GM19351 (cell line): ENCODE measurements around the gene ZCCHC24.

Experiments
- ATAC-seq: cut with Tn5 transposase; IDR thresholded peaks from one replicate; pipeline ENCODE4 v1.9.1; 2021; ENCODE audit warnings: mild to moderate bottlenecking, moderate library complexity; ENCODE audit not compliant: unreplicated experiment

Gene ZCCHC24

DNA sequence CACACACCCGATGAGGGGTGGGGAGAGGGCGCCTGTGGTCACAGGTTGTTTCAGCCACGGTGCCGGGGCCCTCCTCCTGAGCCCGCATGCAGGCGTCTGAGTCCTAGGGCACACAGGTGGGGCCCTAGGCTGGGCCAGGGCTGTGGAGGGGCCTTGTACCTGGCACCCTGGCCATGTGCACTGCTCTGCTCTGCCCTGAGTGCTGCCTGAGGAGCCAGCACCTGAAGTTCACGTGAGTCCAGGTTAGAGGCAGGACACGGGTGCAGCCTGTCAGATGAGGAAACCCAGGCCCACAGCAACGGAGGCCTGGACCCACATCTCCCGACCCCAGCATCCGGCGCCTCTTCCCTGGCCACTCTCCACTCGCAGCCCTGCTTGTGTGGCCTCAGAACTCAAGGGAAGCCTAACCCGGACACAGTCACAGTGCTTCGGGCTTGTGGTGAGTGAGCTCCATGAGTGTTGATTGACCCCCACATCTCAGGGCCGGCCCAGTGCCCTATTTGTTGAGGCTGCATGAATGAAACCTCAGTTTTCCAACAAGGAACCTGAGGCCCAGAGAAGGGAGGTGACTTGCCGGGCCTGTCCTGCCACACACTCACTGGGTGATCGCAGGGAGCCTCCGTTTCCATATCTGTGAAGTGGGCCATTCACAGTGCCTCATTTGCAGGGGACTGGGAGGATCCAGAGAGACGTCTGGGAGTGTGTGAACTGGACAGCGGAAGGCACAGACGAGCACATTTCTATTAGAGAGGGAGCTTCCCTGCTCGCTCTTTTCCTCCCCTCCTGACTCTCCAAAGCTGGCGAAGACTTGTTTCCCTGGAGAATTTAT lies 58.6 kb downstream of the ZCCHC24 start:
- no peak for ATAC-seq

DNA sequence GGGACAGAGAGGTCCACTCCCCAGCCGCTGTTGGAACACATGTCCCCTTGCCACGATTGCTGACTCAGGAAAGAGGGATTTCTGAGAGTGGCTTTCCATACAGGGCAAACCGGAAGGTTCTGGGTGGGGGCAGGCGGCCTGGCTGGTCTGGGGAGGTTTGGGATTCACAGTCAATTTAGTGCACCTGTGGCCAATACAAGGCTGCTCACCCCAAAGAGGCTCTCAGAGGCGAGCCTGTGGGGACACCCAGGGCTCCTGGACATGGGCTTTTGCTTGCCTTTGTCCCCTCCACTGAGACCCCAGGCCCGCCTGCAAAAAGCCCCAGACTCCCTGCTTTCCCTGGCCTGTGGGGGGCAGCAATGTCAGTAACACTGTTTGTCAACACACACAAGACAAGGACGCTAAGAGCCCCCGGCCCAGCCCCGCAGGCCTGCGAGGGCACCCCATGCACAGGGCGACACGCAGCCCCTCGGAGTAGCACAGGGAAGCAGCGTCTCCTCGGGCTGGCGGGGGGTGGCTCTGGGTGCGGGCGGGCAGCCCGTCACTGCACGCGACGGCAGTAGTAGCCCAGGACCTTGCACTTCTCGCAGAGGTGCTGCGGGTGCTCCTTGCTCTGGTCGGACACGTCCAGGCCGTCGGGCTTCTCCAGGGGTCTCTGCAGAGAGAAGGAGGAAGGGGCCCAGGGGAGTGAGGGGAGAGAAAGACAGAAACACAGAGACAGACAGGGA lies 59.5 kb downstream of the ZCCHC24 start:
- ATAC-seq, result no peak

DNA sequence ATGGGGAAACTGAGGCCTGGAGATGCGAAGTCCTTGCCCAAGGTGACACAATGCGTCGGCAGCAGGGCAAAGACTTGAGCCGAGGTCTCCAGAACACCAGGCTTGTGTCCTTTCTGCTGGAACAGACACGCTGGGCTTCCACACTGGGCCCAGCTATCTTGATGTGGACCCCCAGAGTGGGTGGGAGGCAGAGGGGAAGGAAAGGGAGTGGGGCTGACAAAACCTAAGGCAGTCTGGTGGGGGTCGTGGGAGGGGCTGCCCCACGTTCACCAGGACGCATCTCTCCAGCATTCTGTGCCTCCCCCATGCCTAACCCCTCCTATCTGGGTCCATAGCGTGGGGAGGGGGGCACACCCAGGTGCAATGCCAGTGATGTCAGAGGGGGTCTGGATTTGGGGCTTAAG lies 60.0 kb downstream of the ZCCHC24 start:
- ATAC-seq, result no peak

DNA sequence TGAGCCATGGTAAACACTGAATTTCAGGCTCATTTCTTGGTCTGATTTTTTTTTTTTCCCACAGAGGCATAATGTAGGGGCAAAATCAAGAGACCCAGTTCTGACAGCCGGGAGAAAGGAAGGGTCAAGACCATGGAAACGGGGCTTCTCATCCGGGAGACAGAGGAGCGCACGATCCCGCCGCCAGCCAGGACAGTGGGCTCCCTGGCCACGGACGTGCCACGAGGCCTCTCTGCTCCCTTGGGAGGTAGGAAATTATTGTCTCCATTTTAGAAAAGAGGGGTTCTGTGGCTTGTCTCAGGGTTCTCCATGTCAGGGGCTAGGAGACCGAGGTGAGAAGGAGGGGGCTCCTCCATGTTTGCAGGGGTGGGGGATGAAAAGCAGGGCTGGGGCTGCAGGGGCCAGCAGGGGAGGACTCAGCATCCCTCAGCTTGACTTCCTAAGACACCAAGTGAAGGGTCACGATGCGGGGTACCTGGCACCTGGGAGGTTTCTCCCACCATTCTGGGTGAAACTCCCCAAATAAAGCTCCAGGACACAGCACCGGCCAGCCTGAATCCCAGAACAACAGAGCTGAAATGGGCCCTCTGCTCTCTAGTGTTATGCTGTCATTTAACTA lies 60.5 kb downstream of the ZCCHC24 start:
- no peak for ATAC-seq

DNA sequence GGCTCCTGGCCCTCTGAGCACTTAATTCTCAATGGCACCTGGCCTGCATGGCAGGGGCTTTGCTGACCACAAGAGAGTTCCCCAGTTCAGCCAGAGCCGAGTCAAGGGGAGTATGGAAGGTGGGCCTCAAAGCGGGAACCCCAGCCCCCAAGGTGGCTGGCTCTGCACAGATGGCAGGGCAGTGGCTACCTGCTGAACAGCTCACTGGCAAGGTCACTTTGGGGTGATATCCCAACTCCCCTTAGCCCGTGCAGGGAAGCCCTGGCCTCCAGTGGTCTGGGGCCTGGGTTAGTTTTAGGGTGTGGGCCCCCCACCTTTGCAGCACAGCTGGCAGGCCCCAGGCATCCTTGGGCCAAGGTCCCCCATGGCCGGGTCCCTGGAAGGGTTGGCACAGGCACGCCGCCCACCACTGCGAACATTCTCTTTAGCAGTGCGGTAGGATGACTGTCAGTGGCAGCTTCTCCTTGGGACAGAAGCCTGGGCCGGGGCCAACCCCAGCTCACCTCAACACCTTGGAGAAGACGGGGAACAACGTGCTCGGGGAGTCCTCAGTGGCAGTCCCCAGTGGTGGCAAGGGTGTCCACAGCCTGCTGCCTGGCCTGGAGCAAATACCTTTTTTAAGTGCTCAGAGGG lies 61.3 kb downstream of the ZCCHC24 start:
- ATAC-seq, result no peak

DNA sequence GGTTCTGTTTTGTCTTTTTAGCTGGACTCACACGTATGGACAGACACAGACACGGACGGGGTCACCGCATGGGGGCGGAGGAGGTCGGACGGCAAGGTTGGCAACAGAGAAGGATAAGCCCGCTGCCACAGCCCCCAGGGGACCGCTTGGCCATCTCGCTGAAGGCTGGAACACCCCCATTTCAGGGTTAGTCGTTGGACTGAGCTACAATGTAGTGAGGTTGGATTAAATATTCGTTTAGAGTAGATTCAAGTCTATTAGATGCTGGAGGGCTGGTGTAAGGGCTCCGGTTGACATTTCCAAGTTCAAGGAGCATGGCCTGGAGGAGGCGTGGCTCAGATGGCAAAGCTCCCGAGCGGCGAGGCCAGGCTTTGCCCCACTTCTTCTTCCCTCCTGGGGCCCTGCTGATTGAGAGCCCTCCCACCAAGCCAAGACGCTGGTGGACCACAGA lies 62.9 kb downstream of the ZCCHC24 start:
- ATAC-seq, result no peak

DNA sequence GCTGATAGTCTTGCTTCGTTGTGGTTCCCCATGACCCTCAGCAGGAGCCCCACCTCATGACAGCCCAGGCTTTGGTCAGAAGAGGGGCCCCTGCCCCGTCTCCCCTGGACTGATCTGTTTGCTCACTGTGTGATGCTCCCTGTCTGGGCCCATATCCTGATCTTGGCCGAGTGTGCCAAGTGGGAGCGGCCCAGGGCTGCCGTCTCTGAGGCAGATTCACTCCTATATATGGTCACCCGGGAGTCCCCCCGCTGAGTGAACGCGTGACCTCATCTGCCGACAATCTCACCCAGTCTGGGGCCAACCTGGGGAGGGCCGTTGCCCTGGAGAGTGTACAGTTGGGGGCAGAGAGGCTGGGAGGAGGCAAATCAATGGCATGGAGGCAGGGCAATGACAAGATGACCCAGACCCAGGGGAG lies 63.6 kb downstream of the ZCCHC24 start:
- ATAC-seq, result no peak

DNA sequence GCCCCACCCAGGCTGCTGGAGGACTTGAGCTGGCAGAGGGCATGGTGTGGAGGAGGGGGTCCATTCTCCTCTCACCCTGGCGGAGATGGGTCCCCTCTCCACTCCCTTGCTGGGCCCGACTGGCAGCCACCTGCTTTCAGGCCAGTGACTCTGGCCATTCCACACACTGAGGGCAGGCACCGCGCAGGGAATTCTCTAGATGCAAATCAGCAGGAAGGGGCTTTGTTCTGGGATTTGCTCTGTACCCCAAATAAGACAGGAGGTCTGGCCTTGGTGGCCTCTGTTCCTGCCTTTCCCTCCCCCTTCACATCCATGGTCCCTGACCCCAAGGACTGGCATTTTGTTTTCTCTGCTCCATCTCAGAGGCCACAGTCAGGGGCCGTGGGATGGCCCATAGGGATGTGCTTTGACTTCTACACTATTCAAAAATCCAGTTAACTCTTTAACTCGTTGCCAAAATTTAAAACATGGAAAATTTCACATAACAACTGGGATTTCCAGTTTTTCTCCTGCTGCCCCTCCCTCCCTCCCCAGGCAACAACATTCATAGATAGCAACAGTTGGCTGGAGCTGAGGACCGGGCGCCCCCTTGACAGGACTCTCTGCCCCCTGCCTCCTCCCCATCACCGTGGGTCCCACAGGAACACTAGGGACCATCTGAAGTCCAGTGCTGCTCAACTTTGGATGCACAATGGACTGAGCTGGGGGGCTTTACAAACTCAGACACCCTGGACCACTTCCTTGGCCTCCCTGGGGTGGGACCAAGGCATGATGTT lies 64.3 kb downstream of the ZCCHC24 start:
- ATAC-seq, result no peak

DNA sequence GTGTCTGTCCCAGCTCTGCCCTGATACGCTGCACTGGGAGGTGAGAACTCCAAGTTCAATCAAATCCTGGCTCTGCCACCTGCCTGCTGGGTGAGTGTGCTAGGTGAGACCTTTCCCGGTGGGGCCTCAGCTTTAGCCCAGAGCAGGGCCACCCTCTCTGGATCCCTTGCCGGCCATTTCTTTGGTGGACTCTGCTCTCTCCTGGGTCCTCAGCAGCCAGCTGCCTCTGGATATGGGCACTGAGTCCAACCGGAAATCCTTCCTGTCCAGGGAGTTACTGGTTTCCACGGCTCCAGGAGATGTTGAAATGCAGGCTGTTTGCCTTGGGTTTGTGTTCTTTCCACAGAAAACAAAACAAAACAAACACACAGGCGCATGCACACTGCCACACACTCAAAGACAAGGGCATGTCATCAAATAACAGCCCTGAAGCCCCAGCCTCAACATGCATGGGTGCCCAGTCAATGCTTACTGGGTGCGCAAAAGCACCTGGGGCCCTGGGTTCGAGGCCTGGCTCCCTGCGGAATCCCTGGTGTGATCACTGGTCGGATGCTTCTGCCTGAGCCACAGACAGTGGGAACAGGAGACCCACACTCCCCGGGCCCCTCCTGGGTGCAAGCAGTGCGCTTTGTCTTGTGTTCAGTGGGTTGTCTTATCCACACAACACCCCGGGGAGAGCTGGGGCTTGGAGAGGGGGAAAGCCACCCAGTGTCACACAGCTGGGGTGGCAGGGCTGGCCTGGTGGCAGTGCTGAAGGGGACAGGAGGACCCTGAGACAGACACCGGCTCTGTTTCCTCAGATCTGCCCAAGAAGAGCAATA lies 65.1 kb downstream of the ZCCHC24 start:
- no peak for ATAC-seq

DNA sequence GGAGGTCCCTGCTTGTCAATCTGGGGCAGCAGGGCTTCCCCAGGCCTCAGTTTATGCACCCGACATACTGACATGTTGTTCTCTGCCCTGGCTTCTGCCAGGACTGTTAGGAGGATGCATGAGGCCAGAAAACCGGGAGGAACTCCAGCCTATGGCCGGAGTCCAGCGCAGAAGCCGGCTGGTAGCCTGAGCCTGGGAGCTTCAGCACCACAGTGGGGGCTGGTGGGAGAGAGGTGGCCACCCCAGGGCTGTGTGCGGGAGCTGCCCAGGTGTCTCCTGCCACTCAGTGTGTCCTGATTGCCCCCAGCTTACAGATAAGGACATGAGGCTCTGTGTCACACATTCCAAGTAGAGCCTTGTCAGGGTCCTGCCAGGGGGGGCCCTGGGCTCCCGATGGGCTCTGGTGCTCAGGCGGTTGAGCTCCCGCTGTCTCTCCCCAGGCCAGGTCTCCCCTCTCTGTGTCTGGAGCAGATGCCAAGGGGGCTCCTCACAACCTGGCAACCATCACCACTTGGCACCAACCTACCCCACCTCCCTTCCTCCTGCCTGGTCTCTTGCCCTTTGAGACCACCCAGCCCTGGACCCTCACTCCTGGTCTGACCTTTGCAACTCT lies 65.8 kb downstream of the ZCCHC24 start:
- ATAC-seq, result no peak

DNA sequence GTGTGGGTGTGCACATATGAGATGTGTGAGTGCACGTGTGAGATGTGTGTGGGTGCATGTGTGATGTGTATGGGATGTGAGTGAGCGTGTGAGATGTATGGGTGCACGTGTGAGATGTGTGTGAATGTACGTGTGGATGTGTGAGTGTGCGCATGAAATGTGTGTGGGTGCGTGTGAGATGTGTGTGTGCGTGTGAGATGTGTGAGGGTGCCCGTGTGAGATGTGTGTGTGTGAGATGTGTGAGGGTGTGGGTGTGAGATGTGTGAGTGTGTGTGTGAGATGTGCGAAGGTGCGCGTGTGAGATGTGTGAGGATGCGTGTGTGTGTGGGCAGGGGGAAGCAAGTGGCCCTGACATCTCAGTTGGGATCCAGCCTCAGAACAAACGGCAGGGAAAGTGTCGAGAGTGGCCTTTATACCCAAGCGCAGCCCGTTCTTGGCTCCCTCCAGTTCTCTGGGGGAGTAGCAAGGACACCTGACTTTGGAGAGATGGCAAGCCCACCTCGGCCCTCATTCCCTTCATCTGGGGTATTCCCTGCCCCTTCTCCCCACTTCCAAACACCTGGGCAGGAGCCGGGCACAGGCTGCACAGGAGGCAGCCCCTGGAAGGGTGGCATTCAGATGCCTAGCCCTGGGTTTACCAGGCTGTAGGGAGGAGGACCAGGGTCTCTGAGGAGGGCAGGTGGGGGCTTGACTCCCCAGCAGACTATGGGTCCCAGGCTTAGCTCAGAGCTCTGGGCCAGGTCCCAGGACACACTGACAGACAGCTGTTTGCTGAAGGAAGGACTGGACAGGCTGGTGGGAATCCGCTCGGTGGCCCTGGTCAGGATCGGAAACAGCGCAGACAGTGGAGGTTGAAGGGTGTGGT lies 66.5 kb downstream of the ZCCHC24 start:
- ATAC-seq, result no peak

DNA sequence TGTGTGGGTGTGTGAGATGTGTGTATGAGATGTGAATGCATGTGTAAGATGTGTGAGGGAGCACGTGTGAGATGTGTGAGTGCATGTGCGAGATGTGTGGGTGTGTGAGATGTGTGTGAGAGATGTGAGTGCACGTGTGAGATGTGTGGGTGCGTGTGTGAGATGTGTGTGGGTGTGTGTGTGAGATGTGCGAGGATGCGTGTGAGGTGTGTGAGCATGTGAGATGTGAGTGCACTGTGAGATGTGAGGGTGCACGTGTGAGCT lies 67.1 kb downstream of the ZCCHC24 start:
- ATAC-seq, result no peak

DNA sequence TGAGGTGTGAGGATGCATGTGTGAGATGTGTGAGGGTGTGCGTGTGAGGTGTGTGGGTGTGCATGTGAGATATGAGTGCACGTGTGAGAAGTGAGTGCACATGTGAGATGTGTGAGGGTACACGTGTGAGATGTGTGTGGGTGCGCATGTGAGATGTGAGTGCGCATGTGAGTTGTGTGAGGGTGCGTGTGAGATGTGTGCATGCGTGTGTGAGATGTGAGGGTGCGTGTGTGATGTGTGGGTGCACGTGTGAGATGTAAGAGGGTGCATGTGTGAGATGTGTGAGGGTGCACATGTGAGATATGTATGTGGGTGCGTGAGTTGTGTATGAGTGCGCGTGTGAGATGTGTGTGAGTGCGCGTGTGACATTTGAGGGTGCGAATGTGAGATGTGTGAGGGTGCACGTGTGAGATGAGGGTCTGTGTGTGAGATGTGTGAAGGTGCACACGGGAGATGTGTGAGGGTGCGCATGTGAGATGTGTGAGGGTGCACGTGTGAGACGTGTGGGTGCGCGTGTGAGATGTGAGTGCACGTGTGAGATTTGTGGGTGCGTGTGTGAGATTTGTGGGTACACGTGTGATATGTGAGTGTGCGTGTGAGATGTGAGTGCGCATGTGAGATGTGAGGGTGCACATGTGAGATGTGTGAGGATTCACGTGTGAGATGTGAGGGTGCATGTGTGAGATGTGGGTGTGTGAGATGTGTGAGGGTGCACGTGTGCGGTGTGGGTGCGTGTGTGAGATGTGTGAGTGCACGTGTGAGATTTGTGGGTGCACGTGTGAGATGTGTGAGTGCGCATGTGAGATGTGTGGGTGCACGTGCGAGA lies 67.7 kb downstream of the ZCCHC24 start:
- ATAC-seq, result no peak

DNA sequence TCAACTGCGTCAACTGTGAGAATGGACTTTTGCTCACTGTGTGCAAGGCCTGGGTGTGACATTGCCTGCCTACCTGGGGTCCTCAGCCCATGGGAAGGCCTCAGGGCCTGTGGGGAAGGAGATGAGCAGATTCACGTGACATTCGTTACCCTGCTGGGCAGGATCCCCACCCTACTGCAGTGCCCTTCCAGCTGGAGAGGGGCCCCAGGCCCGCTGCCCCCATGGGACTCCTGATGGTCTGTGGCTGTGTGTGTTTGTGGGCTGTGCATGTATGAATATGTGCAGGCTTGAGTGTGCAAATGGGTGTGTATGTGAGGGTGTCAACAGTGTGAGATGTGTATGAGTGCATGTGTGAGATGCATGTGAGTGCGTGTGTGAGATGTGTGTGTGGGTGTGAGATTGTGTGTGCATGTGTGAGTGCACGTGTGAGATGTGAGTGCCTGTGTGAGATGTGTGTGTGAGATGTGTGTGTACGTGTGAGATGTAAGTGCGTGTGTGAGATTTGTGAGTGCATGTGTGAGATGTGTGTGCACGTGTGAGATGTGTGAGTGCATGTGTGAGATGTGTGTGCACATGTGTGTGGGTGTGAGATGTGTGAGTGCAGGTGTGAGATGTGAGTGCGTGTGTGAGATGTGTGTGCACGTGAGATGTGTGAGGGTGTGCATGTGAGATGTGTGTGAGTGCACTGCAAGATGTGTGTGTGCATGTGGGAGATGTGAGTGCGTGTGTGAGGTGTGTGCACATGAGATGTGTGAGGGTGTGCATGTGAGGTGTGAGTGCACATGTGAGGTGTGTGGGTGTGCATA lies 68.5 kb downstream of the ZCCHC24 start:
- ATAC-seq, result no peak

DNA sequence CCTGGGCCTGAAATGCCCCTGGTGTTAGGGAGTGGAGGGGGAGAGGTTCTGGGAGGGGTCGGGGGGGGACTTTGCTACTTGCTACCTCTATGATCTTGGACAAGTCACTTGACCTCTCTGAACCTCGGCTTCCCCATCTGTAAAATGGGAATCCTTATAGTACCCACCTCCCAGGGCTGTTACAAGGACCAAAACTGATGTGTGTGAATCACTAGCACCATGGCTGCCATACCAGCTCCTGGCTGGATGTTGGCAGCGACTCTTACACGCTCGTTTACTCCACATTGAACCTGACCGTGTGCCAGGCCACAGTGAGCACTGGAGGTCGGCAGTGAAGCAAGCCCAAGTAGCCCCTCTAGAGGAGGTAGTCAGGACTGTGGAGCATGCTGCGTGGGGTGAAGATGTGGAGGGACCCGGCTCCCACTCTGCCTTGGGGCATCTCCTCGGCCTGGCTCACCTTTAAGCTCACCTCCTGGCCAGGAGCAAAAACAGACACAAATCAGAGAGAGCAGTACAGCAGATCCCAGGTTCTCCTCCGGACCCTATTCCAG lies 69.3 kb downstream of the ZCCHC24 start:
- ATAC-seq, result no peak

DNA sequence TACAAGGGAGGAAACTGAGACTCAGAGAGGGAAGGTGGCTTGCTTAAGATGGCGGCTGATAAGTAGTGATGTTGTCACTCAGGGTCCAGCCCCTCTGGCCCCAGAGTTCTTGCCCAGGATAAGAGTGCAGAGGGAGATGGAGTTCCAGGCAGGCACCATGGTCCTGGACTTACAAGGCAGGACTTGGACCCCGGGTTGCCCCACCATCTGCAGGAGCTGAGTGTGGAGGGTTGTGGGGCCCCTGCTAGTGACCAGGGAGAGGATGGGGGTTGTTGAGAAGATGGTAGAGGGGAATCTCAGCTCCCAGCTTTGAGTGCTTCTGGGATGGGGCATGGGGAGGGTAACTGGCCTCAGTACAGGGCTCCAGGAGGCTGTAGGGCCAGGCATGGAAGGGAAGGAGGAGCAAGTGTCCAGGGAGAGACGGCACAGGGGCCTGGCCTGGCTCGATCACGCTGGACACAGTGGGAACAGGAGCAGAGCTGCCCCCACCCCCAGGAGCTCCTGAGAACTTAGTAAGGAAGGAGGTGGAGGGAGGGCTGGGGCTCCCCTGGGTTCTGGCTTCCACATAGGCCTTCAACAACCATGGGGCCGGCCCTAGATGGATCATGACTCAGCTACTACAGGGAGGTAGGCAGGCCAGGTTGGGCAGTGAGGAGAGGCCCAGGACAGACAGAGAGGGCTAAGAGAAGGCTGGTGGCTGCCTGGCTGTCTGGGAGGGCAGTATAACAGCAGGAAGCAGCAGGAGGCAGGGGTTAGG lies 69.9 kb downstream of the ZCCHC24 start:
- no peak for ATAC-seq
